GM21576 (cell line): ENCODE measurements around the gene EDRF1.
A peak's percentile ranks its signal among the peaks of the same experiment; 100 is the strongest.
"Not testable (repeated sequence)": the region's sequence is repeated elsewhere in the genome, so short reads cannot be mapped to it uniquely, and the experiment has no call there.

Source experiments
- ATAC-seq: cut with Tn5 transposase; IDR thresholded peaks from one replicate; pipeline ENCODE4 v1.9.1; 2021; ENCODE audit warnings: mild to moderate bottlenecking, moderate library complexity; ENCODE audit not compliant: unreplicated experiment

Gene EDRF1, protein sequence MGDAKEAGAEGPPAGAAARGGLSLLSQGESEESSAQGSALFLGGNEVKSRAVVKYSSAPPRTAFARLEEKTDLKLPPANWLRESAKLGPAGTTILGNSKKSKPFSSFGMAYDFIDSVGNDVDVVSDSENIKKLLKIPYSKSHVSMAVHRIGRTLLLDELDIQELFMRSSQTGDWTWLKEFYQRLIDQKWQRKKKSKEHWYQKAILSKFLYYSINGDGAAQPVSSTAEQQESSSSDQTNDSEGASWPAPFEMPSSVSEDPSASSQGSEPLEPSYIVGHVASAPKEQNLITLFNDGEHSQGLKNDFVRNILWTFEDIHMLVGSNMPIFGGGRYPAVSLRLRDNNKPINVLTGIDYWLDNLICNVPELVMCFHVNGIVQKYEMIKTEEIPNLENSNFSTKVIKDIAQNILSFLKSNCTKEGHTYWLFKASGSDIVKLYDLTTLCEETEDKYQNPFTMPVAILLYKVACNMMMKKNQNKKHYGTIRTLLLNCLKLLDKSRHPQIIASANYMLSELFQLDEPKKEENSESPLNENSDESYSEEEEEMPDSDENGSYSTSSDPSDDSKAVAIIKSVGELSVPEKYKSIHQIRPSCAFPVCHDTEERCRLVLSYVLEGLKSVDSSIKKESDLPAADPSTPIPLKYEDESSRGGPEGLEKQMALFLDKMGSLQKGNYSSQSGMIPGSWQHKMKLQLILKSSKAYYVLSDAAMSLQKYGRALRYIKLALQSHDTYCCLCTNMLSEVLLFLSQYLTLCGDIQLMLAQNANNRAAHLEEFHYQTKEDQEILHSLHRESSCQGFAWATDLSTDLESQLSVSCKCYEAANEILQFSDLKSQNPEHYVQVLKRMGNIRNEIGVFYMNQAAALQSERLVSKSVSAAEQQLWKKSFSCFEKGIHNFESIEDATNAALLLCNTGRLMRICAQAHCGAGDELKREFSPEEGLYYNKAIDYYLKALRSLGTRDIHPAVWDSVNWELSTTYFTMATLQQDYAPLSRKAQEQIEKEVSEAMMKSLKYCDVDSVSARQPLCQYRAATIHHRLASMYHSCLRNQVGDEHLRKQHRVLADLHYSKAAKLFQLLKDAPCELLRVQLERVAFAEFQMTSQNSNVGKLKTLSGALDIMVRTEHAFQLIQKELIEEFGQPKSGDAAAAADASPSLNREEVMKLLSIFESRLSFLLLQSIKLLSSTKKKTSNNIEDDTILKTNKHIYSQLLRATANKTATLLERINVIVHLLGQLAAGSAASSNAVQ

DNA sequence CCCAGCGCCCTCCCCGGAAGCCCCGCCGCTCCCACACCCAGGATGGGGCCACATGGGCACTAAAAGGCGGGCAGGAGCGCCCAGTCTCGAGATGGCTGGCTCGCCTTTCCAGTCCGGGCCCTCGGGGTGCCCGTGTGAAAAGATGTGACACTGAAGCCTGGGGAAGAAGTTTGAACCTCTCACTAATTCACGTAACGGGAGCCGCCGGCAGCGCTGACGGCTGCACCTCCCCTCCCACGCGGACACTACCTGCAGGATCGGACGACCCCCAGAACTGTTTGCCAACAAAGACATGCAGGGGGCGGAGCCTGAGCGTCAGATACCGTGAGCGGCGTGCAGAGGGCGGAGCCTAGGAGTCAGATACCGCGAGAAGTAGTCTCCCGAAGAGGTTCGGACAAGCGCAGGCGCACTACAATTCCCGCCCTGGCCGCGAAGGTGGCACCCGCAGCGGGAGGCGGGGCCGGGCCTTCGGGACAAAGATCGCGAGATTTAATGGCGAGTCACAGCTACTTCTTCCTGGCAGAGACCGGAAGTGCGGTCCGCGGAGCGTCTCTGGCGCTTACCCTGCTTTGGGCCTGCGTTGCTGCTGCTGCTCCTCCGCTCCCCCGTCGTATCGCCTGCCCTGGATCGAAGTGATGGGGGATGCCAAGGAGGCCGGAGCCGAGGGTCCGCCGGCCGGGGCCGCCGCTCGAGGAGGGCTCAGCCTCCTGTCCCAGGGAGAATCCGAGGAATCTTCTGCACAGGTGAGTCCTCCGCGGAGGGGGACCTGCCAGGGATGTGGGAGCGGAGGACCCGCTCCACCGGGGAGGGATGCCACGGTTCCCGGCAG lies at the start of gene EDRF1:
Gene EDRF1, plus strand, starts transcription at position 537 of the 829 bp plus-strand sequence. Its CDS starts 99 bp downstream, at position 636.
- ATAC-seq = peak; percentile 91

DNA sequence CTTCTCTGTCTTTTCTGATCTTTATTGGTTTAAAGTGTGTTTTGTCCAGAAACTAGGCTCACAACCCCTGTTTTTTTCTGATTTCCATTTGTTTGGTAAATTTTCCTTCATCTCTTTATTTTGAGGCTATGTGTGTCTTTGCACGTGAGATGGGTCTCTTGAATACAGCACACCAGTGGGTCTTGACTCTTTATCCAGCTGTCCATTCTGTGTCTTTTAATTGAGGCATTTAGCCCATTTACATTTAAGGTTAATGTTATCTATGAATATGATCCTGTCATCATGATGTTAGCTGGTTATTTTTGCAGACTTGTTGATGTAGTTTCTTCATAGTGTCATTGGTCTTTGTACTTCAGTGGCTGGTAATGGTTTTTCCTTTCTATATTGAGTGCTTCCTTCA lies 46.6 kb upstream of the EDRF1 start:
- no peak for ATAC-seq

DNA sequence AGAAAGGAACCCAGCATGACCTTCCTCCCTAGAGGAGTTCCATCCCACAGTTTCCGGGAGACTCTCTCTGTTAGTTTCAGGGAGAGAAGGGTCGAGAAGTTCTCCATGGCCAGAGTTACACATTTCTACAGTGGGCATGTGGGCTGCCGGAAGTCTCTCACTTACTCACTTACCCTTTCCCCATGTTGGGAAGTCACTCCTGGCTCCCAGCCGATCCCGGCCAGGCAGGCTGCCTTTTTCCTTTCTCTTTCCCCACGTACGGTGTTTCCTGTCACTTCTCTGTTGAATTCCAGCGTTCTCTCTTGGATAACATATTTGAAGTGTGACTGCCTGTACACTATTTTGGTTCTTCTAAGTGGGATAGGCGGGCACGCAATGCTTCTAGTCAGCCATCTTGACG lies 40.1 kb upstream of the EDRF1 start:
- ATAC-seq = no peak

DNA sequence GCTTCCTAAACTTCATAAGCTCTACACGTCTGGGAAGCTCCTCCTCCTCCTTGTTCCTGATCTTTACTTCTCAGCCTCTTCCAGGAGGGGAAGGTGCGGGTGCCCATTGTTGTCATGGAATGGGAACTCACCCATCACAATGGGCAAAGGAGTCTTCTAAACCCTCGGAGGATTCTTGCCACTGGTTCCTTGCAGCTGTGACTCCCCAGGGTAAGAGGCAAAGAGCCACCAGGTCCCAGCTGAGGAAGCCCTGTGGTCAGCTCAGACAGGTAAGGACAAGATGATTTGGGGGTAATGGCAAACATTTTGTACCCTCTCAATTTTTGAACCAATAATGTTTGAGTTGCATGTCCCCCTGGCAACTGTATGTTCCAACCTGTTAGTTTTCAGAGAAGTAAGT lies 36.4 kb upstream of the EDRF1 start, which contains the start of gene TEX36:
Gene TEX36, minus strand, starts transcription at position 101 of the 400 bp plus-strand sequence. CDS start 174 bp downstream, outside the sequence.
- no peak for ATAC-seq

DNA sequence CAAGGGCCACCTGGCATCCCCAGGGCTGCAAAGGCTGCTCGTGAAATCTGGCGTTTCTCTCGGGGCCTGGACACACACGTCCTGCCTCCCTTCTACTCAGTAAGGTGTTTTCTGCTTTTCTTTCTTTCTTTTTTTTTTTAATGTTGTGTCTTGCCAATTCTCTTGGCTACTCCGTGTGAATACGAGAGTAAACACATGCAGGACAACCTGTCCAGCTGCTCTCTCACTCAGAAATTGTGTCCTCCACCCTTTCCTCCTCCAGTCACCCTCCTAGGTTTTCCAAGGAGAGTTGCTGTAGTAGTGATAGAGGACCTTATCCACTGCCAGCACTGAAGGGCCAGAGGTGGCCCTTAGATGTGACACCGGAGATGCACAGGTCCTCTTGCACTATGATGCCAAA lies 35.7 kb upstream of the EDRF1 start:
- ATAC-seq = no peak

DNA sequence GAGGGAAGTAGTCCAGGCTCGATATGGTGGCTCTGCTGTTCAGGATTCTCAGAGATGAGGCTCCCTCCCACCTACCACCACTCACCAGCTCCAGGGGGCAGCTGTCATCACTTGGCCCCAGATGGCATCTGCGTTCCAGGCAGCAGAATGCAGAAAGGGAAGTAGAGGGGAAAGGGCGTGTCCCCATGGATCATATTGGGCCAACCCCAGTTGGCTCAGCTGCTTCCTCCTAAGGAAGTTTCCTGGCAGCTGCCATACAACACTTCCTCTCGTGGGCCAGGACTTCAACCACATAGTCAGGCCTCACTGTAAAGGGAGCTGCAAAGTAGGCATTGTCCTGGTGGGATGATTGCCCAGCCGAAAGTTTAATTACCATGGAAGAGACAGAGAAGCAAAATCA lies 34.9 kb upstream of the EDRF1 start:
- ATAC-seq = no peak

DNA sequence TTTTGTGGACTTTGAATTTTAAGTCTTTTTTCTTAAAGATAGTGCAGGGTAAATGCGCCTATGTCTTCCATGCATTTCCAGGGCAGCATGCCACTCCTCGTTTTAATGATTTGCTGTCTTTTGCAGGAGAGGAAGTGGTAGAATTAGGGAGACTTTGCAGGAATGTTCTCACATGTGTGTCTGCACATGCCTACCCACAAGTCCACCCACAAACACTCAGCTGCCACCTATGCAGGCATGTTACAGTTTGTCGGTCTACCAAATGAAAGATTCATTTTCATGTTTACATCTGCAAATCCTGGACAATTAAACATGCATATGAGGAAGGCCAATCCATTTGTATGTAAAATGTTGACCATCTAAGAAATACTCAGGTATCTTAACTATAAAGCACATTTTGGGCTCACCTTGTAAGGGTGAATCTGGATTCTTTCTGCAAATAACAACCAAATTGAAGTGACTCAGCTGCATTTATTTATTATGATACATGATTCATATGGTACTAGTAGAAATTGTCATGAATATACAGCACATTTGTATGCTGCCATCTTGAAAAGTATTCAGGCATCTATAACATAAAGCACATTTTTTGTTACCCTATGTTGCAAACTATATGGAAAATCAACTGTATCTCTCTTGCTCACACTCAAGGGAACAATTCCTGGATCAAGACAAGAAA lies 31.9 kb upstream of the EDRF1 start:
- no peak for ATAC-seq

DNA sequence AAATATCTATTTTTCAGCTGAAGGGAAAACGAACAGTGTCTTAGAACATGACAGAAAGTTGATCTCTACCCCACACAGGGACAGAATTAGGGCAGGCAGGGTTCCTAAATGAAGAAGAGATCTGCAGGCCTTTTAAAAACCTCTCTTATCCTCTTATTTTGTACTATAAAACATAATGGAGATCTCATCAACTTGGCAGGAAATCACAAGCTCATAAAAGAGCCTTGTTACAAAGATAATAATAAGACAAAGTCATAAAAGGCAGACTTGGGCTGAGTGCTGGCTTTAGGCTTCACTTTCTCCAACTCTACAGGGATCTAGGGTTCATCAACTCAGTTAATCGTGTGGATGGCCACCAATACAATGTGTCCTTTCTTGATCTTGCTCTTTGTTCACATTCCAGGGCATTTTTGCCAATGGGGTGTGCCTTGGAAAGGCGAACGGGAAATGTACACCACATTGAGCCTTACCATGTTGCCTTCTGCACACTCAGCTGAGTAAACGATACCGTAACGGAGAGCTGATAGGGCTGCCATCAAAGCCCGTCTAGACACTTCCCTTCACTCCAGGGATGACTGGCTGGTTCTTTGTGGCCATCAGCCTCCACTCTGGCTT lies 29.4 kb upstream of the EDRF1 start:
- ATAC-seq = no peak

DNA sequence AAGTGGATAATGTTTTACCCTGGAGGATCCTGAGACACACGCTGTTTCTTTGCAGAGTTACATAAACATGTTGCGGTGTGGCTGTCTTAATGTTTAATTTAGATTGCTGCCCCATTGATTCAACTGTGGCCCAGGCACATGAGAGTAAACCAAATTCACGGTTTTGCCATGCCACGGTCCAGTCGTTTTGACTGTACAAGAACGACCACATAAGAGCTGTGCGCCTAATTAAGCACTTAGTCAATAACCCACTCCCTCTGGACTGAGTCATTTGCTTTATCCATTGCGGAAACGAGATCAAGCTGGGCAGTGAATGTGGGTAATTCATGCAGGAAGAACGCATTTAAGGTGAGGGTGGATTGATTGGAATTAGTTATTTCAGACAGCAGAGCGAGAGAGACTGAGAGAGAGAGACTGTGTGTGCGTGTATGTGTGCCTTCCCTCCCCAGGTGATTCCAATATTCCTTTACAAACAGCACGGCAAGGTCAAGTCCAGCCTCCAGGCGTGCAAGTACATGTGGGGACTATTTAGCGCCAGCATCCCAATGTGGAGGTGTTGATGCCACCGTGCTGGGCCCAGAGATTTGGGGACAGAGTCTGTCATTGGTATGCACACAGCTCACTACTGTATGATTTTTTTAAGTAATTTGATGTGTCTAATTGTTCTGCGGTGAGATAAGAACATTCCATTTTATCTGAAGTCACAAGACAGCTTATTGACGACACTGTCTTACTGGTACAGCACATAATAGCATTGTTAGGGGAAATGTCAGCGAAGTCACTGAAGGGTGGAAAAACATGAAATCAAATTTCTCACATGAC lies 28.1 kb upstream of the EDRF1 start:
- ATAC-seq = no peak

DNA sequence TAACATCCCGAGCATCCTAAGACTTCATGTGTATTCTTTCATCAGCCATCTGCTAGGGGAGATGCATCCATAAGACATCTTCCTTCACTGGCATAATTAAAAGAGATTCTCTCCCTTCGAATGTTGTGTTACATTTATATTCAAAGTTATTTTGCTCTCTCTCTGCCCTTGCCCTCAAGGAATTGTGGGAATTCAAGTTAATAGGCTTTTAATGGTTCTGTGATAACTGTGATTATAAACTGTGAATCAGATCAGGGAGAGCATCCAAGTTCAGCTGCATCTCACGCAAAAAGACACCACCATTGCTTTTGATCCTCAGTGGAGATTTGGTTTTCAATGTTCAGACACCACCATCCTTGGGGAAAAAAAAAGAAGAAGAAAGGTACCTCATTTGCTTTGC lies 27.3 kb upstream of the EDRF1 start:
- ATAC-seq = no peak

DNA sequence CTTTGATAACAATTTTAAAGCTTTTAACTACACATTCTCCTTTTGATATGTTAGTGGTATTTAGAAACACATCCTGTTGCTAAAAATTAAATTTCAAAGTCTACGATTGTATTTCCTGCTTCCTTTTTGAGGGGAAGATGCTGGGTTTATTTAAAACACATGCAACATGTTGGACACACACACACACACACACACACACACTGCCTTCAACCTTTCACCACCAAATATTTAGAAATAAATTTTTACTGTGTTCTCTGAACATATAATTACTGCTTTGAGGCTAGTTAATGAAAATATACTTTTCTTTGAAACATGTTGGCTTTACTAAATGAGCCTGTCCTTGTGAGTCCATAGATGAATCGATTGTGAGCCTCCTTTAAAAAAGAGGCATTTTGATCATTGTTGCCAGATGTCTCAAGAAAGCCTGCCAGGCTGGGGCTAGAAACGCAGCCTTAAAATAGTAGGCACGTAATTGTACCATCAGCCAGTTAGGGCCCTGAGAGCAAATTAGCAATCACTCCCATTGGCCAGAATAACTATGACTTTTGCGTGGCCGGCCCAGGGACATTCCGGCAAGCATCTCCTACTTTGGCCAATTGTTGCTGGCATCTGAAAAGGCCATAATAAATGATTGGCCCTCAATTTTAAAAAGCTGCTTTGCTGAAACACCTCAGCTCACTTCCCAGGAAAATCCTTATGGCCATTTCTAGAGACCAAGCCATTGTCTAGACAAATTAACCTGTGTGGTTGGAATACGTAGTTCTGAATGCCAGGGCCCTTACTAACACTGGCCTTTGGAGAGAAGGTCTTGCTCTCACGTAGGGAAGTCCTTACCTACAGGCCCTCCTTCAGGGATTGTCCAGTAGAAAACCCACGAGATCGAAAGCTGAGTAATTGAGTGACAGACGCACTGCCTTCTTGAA lies 26.6 kb upstream of the EDRF1 start:
- no peak for ATAC-seq

DNA sequence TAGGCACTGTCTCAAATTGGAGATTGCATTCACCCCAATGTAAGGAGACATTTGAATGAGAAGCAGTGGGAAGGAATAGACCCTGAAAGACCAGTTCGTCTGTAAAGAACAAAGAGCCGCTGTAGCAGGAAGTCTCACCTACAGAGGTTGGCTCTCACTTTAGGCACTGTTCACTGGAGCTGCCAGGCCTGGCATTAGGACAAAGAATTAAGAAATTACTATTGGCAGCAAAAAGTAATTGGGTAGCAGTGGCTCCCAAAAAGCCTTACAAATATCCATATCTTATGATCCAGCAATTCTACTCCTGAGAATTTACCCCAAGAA lies 26.0 kb upstream of the EDRF1 start:
- no peak for ATAC-seq

DNA sequence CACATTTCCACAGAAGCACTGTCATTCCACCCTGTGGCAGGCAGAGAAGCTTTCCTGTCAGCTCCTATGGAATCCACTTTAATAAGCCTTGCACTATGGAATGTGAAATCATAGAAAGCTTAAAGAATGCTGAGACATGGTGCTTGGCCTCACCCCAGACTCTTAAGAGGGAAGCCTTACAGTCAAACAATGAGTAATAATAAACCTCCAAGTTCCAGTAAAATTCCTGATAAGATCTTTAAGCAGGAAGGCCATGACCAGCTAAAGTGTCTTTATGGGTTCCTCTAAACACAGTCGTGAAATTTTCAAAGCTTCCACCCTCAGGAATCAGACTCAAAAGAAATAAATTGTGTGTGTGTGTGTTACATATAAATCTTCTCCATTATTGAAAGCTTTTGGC lies 24.6 kb upstream of the EDRF1 start:
- no peak for ATAC-seq

DNA sequence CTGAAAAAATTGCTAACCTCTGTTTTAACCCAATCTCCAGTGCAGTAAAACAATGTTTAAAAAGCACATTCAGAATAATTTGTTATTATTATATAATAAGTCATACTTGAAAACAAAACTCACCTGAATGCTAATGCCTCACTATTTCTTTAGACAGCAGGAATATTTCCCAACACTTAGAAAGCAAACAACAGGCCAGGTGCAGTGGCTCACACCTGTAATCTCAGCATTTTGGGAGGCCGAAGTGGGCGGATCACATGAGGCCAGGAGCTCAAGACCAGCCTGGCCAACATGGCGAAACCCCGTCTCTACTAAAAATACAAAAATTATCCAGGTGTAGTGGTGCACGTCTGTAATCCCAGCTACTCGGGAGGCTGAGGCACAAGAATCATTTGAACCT lies 22.6 kb upstream of the EDRF1 start:
- not testable (repeated sequence) for ATAC-seq

DNA sequence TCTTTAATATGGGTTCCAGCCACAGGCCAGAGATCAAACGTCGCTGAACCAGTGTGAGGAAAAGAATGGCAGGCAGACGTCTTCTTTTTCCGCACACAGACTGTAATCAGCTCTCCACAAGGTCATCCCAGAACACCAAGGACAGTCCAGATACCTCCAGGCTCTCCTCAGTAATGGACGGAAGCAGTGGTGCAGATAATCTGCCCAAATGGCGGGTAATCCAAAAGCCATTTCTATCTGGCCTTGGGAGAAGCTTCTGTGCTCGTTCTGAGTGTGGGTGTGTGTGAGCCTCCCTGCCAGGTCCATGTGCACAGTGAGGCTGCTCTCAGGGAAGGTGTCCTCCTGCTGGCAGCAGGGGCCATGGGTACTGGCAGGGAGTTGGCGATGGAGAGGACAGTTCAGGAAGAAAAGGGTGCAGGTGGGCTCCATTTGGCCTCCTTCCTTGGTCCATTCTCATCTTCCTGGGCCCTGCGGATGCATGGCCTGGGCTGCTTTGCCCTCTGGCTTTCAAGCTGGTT lies 21.0 kb upstream of the EDRF1 start:
- no peak for ATAC-seq

DNA sequence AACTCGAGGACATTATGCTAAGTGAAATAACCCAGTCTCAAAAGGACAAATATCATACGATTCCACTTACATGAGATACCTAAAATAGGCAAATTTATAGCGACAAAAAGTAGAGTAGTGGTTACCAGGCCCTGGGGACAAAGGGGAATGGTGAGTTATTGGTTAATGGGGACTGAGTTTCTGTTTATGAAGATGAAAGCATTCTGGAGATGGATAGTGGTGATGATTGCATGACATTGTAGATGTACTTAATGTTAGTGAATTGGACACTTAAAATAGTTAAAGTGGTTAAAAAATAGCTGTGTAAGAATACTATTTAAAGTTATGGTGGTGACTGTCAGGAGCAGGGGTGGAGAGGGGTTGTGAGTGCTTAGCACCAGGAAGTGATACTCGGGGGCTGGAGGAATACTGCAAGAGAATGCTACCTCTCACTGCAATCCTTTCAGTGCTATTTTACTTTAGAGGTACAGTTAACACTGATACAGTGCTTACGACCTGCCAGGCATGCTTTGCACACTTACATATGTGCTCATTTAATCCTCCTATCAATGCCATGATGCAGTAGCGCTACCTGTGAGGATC lies 19.9 kb upstream of the EDRF1 start:
- no peak for ATAC-seq

DNA sequence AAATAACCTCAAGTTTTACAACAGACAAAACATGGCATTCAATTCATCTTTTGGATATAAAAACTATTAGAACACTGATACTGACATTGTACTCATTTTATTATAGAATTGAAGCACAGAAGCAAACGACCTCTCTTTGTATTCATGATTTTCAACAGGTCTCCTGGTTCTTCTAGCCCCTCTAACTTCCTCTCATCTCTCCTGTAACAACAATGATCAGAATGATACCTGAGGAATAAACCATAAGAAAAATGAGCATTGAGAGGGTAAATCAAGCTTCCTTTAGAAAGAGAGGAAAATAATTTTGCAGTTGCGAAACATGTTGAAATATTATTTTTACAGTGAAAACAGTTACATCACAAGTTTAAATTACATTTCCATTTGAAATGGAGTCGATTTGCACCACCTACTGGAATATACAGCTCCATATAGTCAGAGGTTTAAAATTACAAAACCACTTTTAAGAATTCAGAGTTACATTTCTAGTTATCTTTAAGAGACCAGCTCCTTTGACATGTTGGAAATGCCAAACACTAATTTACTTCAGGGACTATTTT lies 19.1 kb upstream of the EDRF1 start:
- no peak for ATAC-seq
